Psoas muscle (tissue), 8 donors: ENCODE measurements around the gene CRYGS. TPM values are rescaled to one million over a fixed set of nuclear protein-coding genes. Genes with fewer than 3 reads are reported as not detected.
"Not testable (repeated sequence)": the region's sequence is repeated elsewhere in the genome, so short reads cannot be mapped to it uniquely, and the experiment has no call there.

ENCODE experiments used
- ATAC-seq, 4 donors: fragments of 200-7000 bp; cut with Tn5 transposase; one replicate each; pipeline ENCODE4 v1.9.1; 2020; ENCODE audit warnings: moderate library complexity in 3 of 4, mild to moderate bottlenecking in 2 of 4
- DNase-seq, 2 donors: peaks; one replicate each; pipeline ENCODE4 v3.0.0-alpha.2; 2020
- H3K27ac ChIP-seq: fragments of 200-600 bp; one replicate; pipeline ENCODE4 v1.8.0; 2022
- H3K27me3 ChIP-seq, 3 donors: fragments of 200-600 bp in 1 of 3; one replicate each; pipeline versions ENCODE4 v1.6.1 to v1.8.0; 2013 to 2022; ENCODE audit warnings: low read length in 2 of 3, mild to moderate bottlenecking in 2 of 3, moderate library complexity in 1 of 3; ENCODE audit not compliant: insufficient read depth in 3 of 3
- H3K36me3 ChIP-seq, 2 donors: fragments of 200-600 bp in 1 of 2; one replicate each; pipeline versions ENCODE4 v1.6.1 to v1.8.0; 2013 to 2022; ENCODE audit warnings: low read depth in 1 of 2, mild to moderate bottlenecking in 1 of 2, moderate library complexity in 1 of 2; ENCODE audit not compliant: insufficient read depth in 1 of 2
- H3K4me1 ChIP-seq: fragments of 200-600 bp; one replicate; pipeline ENCODE4 v1.8.0; 2022
- H3K4me3 ChIP-seq: fragments of 200-600 bp; one replicate; pipeline ENCODE4 v1.8.0; 2022; ENCODE audit warnings: mild to moderate bottlenecking
- H3K9me3 ChIP-seq: fragments of 200-600 bp; one replicate; pipeline ENCODE4 v1.8.0; 2022
- CTCF ChIP-seq: fragments of 200-600 bp; IDR thresholded peaks from one replicate; pipeline ENCODE4 v1.8.0; 2022; ENCODE audit warnings: antibody characterized with exemption
- WGBS, 3 donors: extraction: QIAGEN DNeasy Blood & Tissue Kit; methylation state at CpG; one replicate each; pipeline versions ENCODE4 v1.1.6 to v1.1.7; 2013; 5-methylcytosine and 5-hydroxymethylcytosine counted together
- intact Hi-C, 2 donors: fragments of 100-400 bp; cut with DNase I; formaldehyde crosslinking; loops; one replicate each; pipeline versions ENCODE4 v1.11.0 to v1.14.2; 2022
- polyA plus RNA-seq, 3 donors: library from polyadenylated mRNA; stranded (reverse); fragments of 200-250 nt; gene quantifications; one replicate each; pipeline ENCODE4 v1.2.3, GENCODE V29; 2013
- total RNA-seq, 4 donors: library from RNA; stranded (reverse); fragmentation: NEBNext Ultra II Directional in 2 of 4; extraction: Animal tissue kit (Norgen Biotek cat#: 25700) in 2 of 4; gene quantifications; one replicate each; pipeline versions ENCODE4 v1.2.1 to v1.2.4, GENCODE V29; 2021 to 2023
- donor health status: healthy with polysubstance abuse.
- donor health status: DM: no; HTN: no; CAD: no; lungs with moderate emphysema.
- donor health status: Bipolar disorder and iron deficiency.
- donor health status: healthy.
- donor health status: DM: yes; HTN: yes; CAD: no.
- donor health status: DM: no; HTN: no; CAD: no.
- donor health status: DM: no; HTN: no; CAD: no.
- donor health status: DM: yes; HTN: yes; CAD: no.

Gene CRYGS
- total and polyA plus RNA-seq, 7 donors = 0.30 to 1.0 (median 0.56) TPM

- no peaks in the 10 kb centered on the region for H3K9me3 ChIP-seq
- peaks cover 0 to 1% (median 0%) of the 10 kb centered on the region in 3 donors for H3K27me3 ChIP-seq
- 50 to 56% (median 52%) methylated on average over 3 of the region's 3 CpGs for WGBS, 3 donors
- ATAC-seq (no peak), DNase-seq (no peak)
- no peak overlapping the region for H3K4me3 ChIP-seq
- no peak overlapping the region for H3K27ac ChIP-seq
- intact Hi-C loops = no loop called here
- no peaks in the 10 kb centered on the region for H3K4me1 ChIP-seq
- H3K36me3 ChIP-seq = no peaks in the 10 kb centered on the region
- TF ChIP-seq CTCF = no peak
Measured at GRCh38 chr3:186506191-186506739, 37.9 kb downstream of the CRYGS start.

- WGBS, 3 donors = 51 to 59% (median 58%) methylated on average over 6 of the region's 6 CpGs
Measured at GRCh38 chr3:186502966-186503712, 41.0 kb downstream of the CRYGS start.

GRCh38 chr3:186502138-186502948 lies 41.8 kb downstream of the CRYGS start:
- ATAC-seq (no peak), DNase-seq (no peak)
- H3K36me3 ChIP-seq = no peaks in the 10 kb centered on the region
- no peak for TF ChIP-seq CTCF
- 27 to 40% (median 37%) methylated on average over 5 of the region's 5 CpGs for WGBS, 3 donors
- H3K4me1 ChIP-seq = no peaks in the 10 kb centered on the region
- intact Hi-C loops = no loop called here
- no peaks in the 10 kb centered on the region for H3K27me3 ChIP-seq
- no peak overlapping the region for H3K4me3 ChIP-seq
- peaks cover 3% of the 10 kb centered on the region for H3K9me3 ChIP-seq
- no peak overlapping the region for H3K27ac ChIP-seq

More at GRCh38 chr3:186502966-186503712, 41.0 kb downstream of the CRYGS start:
- TF ChIP-seq CTCF = no peak
- Histone ChIP-seq H3K4me1 (no peaks in the 10 kb centered on the region), H3K27ac (no peak overlapping the region), H3K36me3 (no peaks in the 10 kb centered on the region), H3K9me3 (peaks cover 3% of the 10 kb centered on the region), H3K4me3 (no peak overlapping the region), H3K27me3 (no peaks in the 10 kb centered on the region)
- intact Hi-C loops = no loop called here
- DNase-seq = no peak
- ATAC-seq = no peak

GRCh38 chr3:186499949-186500348 lies 44.2 kb downstream of the CRYGS start:
- H3K4me1 ChIP-seq, intact Hi-C loops, H3K27me3 ChIP-seq, DNase-seq, ATAC-seq, H3K4me3 ChIP-seq, H3K36me3 ChIP-seq, H3K9me3 ChIP-seq, H3K27ac ChIP-seq: not testable (repeated sequence)
- WGBS, 3 donors = 69 to 75% (median 70%) methylated on average over 3 of the region's 3 CpGs

- H3K27me3 ChIP-seq = not testable (repeated sequence)
Measured at GRCh38 chr3:186498022-186498421, 46.2 kb downstream of the CRYGS start.

More at GRCh38 chr3:186498022-186498421, 46.2 kb downstream of the CRYGS start:
- ATAC-seq, H3K36me3 ChIP-seq, H3K27ac ChIP-seq, DNase-seq, intact Hi-C loops, H3K4me1 ChIP-seq, H3K4me3 ChIP-seq, H3K9me3 ChIP-seq: not testable (repeated sequence)
- WGBS, 3 donors = 92 to 96% (median 93%) methylated on average over 2 of the region's 2 CpGs
